Mesenchymal stem cell (in vitro differentiated cells and primary cell): ENCODE data around the gene CAD.

Experiments
- DNase-seq: peaks from one replicate; pipeline ENCODE4 v3.0.0-alpha.2; 2013
- H2AFZ ChIP-seq: one replicate; pipeline ENCODE4 v1.6.1; 2013; ENCODE audit warnings: low read depth, mild to moderate bottlenecking, control low read depth, inconsistent platforms, low read length, moderate library complexity
- H2AK5ac ChIP-seq: 2 replicates; pipeline ENCODE4 v1.6.1; 2013; ENCODE audit warnings: low read length, moderate library complexity, mild to moderate bottlenecking, inconsistent platforms; ENCODE audit not compliant: severe bottlenecking
- H2BK120ac ChIP-seq: one replicate; pipeline ENCODE4 v1.6.1; 2013; ENCODE audit warnings: low read depth, mild to moderate bottlenecking, inconsistent platforms, low read length, moderate library complexity
- H2BK12ac ChIP-seq, 2 experiments: one replicate each; pipeline ENCODE4 v1.6.1; 2013; ENCODE audit warnings: inconsistent platforms in 2 of 2, low read length in 2 of 2, mild to moderate bottlenecking in 2 of 2, moderate library complexity in 2 of 2, control low read depth in 1 of 2
- H2BK15ac ChIP-seq: one replicate; pipeline ENCODE4 v1.6.1; 2013; ENCODE audit warnings: mild to moderate bottlenecking, low read depth, inconsistent platforms; ENCODE audit not compliant: poor library complexity, severe bottlenecking
- H2BK5ac ChIP-seq: 2 replicates; pipeline ENCODE4 v1.6.1; 2013; ENCODE audit warnings: low read depth, mild to moderate bottlenecking, low read length, control low read depth, inconsistent platforms; ENCODE audit not compliant: poor library complexity, severe bottlenecking
- H3K14ac ChIP-seq, 2 experiments: one replicate each; pipeline ENCODE4 v1.6.1; 2013; ENCODE audit warnings: inconsistent platforms in 2 of 2, low read length in 2 of 2, control low read depth in 1 of 2, mild to moderate bottlenecking in 1 of 2, moderate library complexity in 1 of 2
- H3K18ac ChIP-seq, 2 experiments: one replicate each; pipeline ENCODE4 v1.6.1; 2013; ENCODE audit warnings: inconsistent platforms in 2 of 2, low read length in 2 of 2, control low read depth in 1 of 2, low read depth in 1 of 2, mild to moderate bottlenecking in 1 of 2
- H3K23ac ChIP-seq, 2 experiments: one replicate each; pipeline ENCODE4 v1.6.1; 2013; ENCODE audit warnings: inconsistent platforms in 2 of 2, low read length in 2 of 2, mild to moderate bottlenecking in 2 of 2, moderate library complexity in 2 of 2, control low read depth in 1 of 2
- H3K27ac ChIP-seq: 2 replicates; pipeline ENCODE4 v1.5.1; 2013; ENCODE audit warnings: mild to moderate bottlenecking, moderate library complexity, low read length, control low read depth, inconsistent platforms; ENCODE audit not compliant: poor library complexity, severe bottlenecking
- H3K27me3 ChIP-seq, 2 experiments: 2 replicates each; pipeline versions ENCODE4 v1.6.1 to v1.7.0; 2013; ENCODE audit warnings: low read length in 2 of 2, mild to moderate bottlenecking in 2 of 2, moderate library complexity in 2 of 2, control low read depth in 1 of 2, inconsistent platforms in 1 of 2; ENCODE audit not compliant: control insufficient read depth in 1 of 2, insufficient read depth in 1 of 2
- H3K36me3 ChIP-seq, 2 experiments: 2 replicates each; pipeline versions ENCODE4 v1.6.1 to v1.7.0; 2013; ENCODE audit warnings: low read length in 2 of 2, control low read depth in 1 of 2, inconsistent platforms in 1 of 2, low read depth in 1 of 2, mild to moderate bottlenecking in 1 of 2; ENCODE audit not compliant: insufficient read depth in 2 of 2, control insufficient read depth in 1 of 2
- H3K4ac ChIP-seq, 2 experiments: one replicate each; pipeline ENCODE4 v1.6.1; 2013; ENCODE audit warnings: inconsistent platforms in 2 of 2, low read length in 2 of 2, mild to moderate bottlenecking in 2 of 2, moderate library complexity in 2 of 2, control low read depth in 1 of 2, low read depth in 1 of 2
- H3K4me1 ChIP-seq: 2 replicates; pipeline ENCODE4 v1.6.1; 2013; ENCODE audit warnings: low read depth, low read length, control low read depth; ENCODE audit not compliant: control insufficient read depth, insufficient read depth
- H3K4me2 ChIP-seq: 2 replicates; pipeline ENCODE4 v1.6.1; 2013; ENCODE audit warnings: low read length, mild to moderate bottlenecking, inconsistent platforms; ENCODE audit not compliant: poor library complexity, severe bottlenecking
- H3K4me3 ChIP-seq, 2 experiments: 2 replicates each; pipeline versions ENCODE4 v1.5.1 to v1.7.0; 2013; ENCODE audit warnings: low read length in 2 of 2, mild to moderate bottlenecking in 2 of 2, control low read depth in 1 of 2, low read depth in 1 of 2; ENCODE audit not compliant: insufficient read depth in 1 of 2
- H3K79me1 ChIP-seq: replicated peaks from 2 replicates; pipeline ENCODE4 v1.6.1; 2013; ENCODE audit warnings: mild to moderate bottlenecking, control low read depth, low read length, inconsistent platforms; ENCODE audit not compliant: poor library complexity, severe bottlenecking
- H3K9ac ChIP-seq: 2 replicates; pipeline ENCODE4 v1.7.0; 2013; ENCODE audit warnings: mild to moderate bottlenecking, low read length, moderate library complexity
- H3K9me3 ChIP-seq: 2 replicates; pipeline ENCODE4 v1.7.0; 2013; ENCODE audit warnings: mild to moderate bottlenecking, low read length; ENCODE audit not compliant: control insufficient read depth
- H4K8ac ChIP-seq: one replicate; pipeline ENCODE4 v1.6.1; 2013; ENCODE audit warnings: inconsistent platforms, mild to moderate bottlenecking, low read length, moderate library complexity
- H4K91ac ChIP-seq: one replicate; pipeline ENCODE4 v1.6.1; 2013; ENCODE audit warnings: mild to moderate bottlenecking, low read length, inconsistent platforms
- WGBS: methylation state at CpG from one replicate; pipeline ENCODE4 v1.1.7; 2013; ENCODE audit warnings: mixed read lengths; 5-methylcytosine and 5-hydroxymethylcytosine counted together

CAD gene

GRCh38 chr2:27178469-27178868 lies 38.7 kb upstream of the CAD start:
- Histone ChIP-seq H3K27ac (no peak overlapping the region), H3K9ac (no peak overlapping the region), H2BK15ac (no peak overlapping the region), H4K91ac (no peak overlapping the region), H3K23ac (no peak overlapping the region), H3K27me3 (peaks cover 0 to 42% of the 10 kb centered on the region in 2 experiments), H2BK120ac (no peak overlapping the region), H3K79me1 (no peaks in the 10 kb centered on the region), H3K14ac (no peak overlapping the region), H2BK5ac (no peak overlapping the region), H4K8ac (no peak overlapping the region), H3K4me1 (peaks cover 1% of the 10 kb centered on the region), H3K18ac (no peak overlapping the region), H2AK5ac (no peak overlapping the region), H3K9me3 (no peaks in the 10 kb centered on the region), H2AFZ (no peak overlapping the region), H2BK12ac (no peak overlapping the region), H3K4me2 (no peak overlapping the region), H3K4ac (no peak overlapping the region), H3K4me3 (no peak overlapping the region), H3K36me3 (no peaks in the 10 kb centered on the region)
- WGBS = 100% methylated on average over 1 of the region's 3 CpGs
- no peak for DNase-seq

- Histone ChIP-seq H3K9ac (peak overlapping the region; percentile 77), H2BK15ac (no peak overlapping the region), H2BK12ac (no peak overlapping the region), H2AFZ (no peak overlapping the region), H2BK120ac (no peak overlapping the region), H2BK5ac (no peak overlapping the region), H3K18ac (no peak overlapping the region), H4K8ac (no peak overlapping the region), H3K4me1 (peaks cover 1% of the 10 kb centered on the region), H3K36me3 (no peaks in the 10 kb centered on the region), H3K9me3 (no peaks in the 10 kb centered on the region), H3K14ac (no peak overlapping the region), H3K4ac (no peak overlapping the region), H4K91ac (no peak overlapping the region), H3K79me1 (no peaks in the 10 kb centered on the region), H3K4me2 (no peak overlapping the region), H2AK5ac (no peak overlapping the region), H3K27ac (no peak overlapping the region), H3K27me3 (peaks cover 0 to 38% of the 10 kb centered on the region in 2 experiments), H3K4me3 (no peak overlapping the region), H3K23ac (no peak overlapping the region)
- 69% methylated on average over 3 of the region's 3 CpGs for WGBS
- no peak for DNase-seq
These were observed 37.7 kb upstream of the CAD start for GRCh38 chr2:27179344-27180000.

DNA sequence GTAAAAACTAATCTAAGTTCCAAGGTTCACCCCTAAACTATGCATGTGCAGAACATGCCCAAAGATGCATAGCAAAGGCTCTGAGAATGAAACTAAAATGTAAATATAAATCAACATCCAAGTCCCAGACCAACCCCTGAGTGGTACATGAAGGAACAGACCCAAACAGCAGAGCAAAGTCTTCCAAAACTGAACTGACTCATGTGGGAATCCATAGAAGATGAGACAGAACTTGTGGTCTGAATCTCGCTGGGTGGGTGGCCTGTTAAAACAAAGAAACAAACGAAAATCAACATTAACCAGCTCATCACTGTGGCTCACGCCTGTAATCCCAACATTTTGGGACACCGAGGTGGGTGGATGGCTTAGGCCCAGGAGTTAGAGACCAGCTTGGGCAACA lies 34.8 kb upstream of the CAD start:
- Histone ChIP-seq H3K4me3 (peak overlapping the region in 1 of 2 experiments; percentile 5), H3K27ac (no peak overlapping the region), H2BK120ac (no peak overlapping the region), H3K4me2 (no peak overlapping the region), H2BK15ac (no peak overlapping the region), H3K79me1 (no peaks in the 10 kb centered on the region), H3K4me1 (peaks cover under 1% of the 10 kb centered on the region), H3K27me3 (peaks cover 0 to 52% of the 10 kb centered on the region in 2 experiments), H3K9ac (peak overlapping the region; percentile 75), H3K18ac (no peak overlapping the region), H2BK12ac (no peak overlapping the region), H4K8ac (no peak overlapping the region), H3K9me3 (no peaks in the 10 kb centered on the region), H2BK5ac (no peak overlapping the region), H3K36me3 (no peaks in the 10 kb centered on the region), H2AK5ac (no peak overlapping the region), H3K23ac (no peak overlapping the region), H4K91ac (no peak overlapping the region), H3K4ac (no peak overlapping the region), H2AFZ (no peak overlapping the region), H3K14ac (no peak overlapping the region)
- 59% methylated on average over 4 of the region's 4 CpGs for WGBS
- peak; percentile 24 for DNase-seq

- H3K14ac ChIP-seq = no peak overlapping the region
- H2AFZ ChIP-seq = no peak overlapping the region
- peak; percentile 59 for DNase-seq
- peak overlapping the region in 1 of 2 experiments; percentile 5 for H3K4ac ChIP-seq
- H2AK5ac ChIP-seq = no peak overlapping the region
- H2BK5ac ChIP-seq = no peak overlapping the region
- no peak overlapping the region for H3K4me2 ChIP-seq
- H3K79me1 ChIP-seq = no peaks in the 10 kb centered on the region
- WGBS = 94% methylated on average over 4 of the region's 4 CpGs
- H4K8ac ChIP-seq = peak overlapping the region; percentile 67
- no peak overlapping the region for H3K4me3 ChIP-seq
- no peak overlapping the region for H2BK120ac ChIP-seq
- peak overlapping the region; percentile 56 for H3K9ac ChIP-seq
- H2BK15ac ChIP-seq = no peak overlapping the region
- H3K18ac ChIP-seq = no peak overlapping the region
- H2BK12ac ChIP-seq = no peak overlapping the region
- no peaks in the 10 kb centered on the region for H3K4me1 ChIP-seq
- H4K91ac ChIP-seq = no peak overlapping the region
- H3K9me3 ChIP-seq = no peaks in the 10 kb centered on the region
- peaks cover 0 to 41% of the 10 kb centered on the region in 2 experiments for H3K27me3 ChIP-seq
- H3K36me3 ChIP-seq = no peaks in the 10 kb centered on the region
- no peak overlapping the region for H3K27ac ChIP-seq
- no peak overlapping the region for H3K23ac ChIP-seq
These were observed 33.1 kb upstream of the CAD start for GRCh38 chr2:27184115-27184514.
